ENCODE measurements around the gene DLGAP4.

Gene DLGAP4

GRCh38 chr20:36483209-36483918 lies 177.2 kb downstream of the DLGAP4 start:
- TF ChIP-seq CTCF (IDR thresholded peaks at IDR 0.05; ENCODE audit: low read depth, low read length), result no peak
- no peak overlapping the region for H3K4me3 ChIP-seq (ENCODE audit: low read depth, low read length)

GRCh38 chr20:36483919-36484808 lies 178.0 kb downstream of the DLGAP4 start:
- TF ChIP-seq CTCF (IDR thresholded peaks at IDR 0.05; ENCODE audit: low read depth, low read length), result no peak
- H3K4me3 ChIP-seq (ENCODE audit: low read depth, low read length), result no peak overlapping the region

GRCh38 chr20:36485286-36485685 lies 179.1 kb downstream of the DLGAP4 start:
- TF ChIP-seq CTCF (IDR thresholded peaks at IDR 0.05; ENCODE audit: low read depth, low read length), result no peak
- H3K4me3 ChIP-seq (ENCODE audit: low read depth, low read length), result no peak overlapping the region

GRCh38 chr20:36487069-36487468 lies 180.9 kb downstream of the DLGAP4 start:
- H3K4me3 ChIP-seq (ENCODE audit: low read depth, low read length), result no peak overlapping the region
- no peak for TF ChIP-seq CTCF (IDR thresholded peaks at IDR 0.05; ENCODE audit: low read depth, low read length)

GRCh38 chr20:36490191-36490590 lies 184.1 kb downstream of the DLGAP4 start:
- TF ChIP-seq CTCF (IDR thresholded peaks at IDR 0.05; ENCODE audit: low read depth, low read length), result no peak
- H3K4me3 ChIP-seq (ENCODE audit: low read depth, low read length), result no peak overlapping the region

- no peak for TF ChIP-seq CTCF (IDR thresholded peaks at IDR 0.05; ENCODE audit: low read depth, low read length)
- no peak overlapping the region for H3K4me3 ChIP-seq (ENCODE audit: low read depth, low read length)
Observed at GRCh38 chr20:36491901-36492617, 185.9 kb downstream of the DLGAP4 start.

Data from WI38 (cell line).